BLaER1 treated with 17β-estradiol and CSF1 and Interleukin-3, amounts not matched to agents 10 nM and 100 nM (cell line): ENCODE results near the gene RAPGEF5.

Experiments
- H3K27ac ChIP-seq, 11 experiments: shearing (Covaris generic); formaldehyde crosslinking; 2 replicates each; pipeline ENCODE4 v1.8.1; 2022
- H3K27me3 ChIP-seq, 11 experiments: shearing (Covaris generic); formaldehyde crosslinking; 2 replicates each; pipeline ENCODE4 v1.8.1; 2022
- H3K36me3 ChIP-seq, 11 experiments: shearing (Covaris generic); formaldehyde crosslinking; 2 replicates each; pipeline ENCODE4 v1.8.1; 2022
- H3K4me1 ChIP-seq, 10 experiments: shearing (Covaris generic); formaldehyde crosslinking; 2 replicates each; pipeline ENCODE4 v1.8.1; 2022
- H3K4me2 ChIP-seq, 11 experiments: shearing (Covaris generic); formaldehyde crosslinking; 2 replicates each; pipeline ENCODE4 v1.8.1; 2022
- H3K4me3 ChIP-seq, 10 experiments: shearing (Covaris generic); formaldehyde crosslinking; 2 replicates each; pipeline ENCODE4 v1.8.1; 2022
- H3K9ac ChIP-seq, 11 experiments: shearing (Covaris generic); formaldehyde crosslinking; 2 replicates each; pipeline ENCODE4 v1.8.1; 2022
- H3K9me3 ChIP-seq, 11 experiments: shearing (Covaris generic); formaldehyde crosslinking; replicated peaks in 1 of 11; 2 replicates each; pipeline ENCODE4 v1.8.1; 2022
- H4K20me1 ChIP-seq, 11 experiments: shearing (Covaris generic); formaldehyde crosslinking; 2 replicates each; pipeline ENCODE4 v1.8.1; 2022
- Cebpa-rat ChIP-seq, 11 experiments: shearing (Covaris generic); IDR thresholded peaks; 2 replicates each; pipeline ENCODE4 v1.8.1; 2022

RAPGEF5 gene

DNA sequence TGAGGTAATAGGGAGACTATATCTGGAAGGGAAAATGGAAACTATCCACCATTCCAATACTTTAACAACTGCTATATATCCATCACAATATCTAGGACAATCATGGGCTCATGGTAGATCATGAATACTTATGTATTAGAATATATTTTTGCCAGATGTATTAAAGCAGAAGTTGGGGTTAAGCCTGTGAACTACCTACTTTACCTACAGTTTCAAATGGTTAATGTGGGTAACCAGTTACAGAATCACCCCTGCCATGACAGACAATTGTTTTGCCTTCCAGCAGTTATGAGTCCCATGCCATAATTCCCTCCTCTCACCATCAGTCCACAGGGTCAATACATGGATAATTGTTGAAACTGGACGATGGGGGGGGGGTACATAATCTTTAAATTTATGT, 29.9 kb upstream of the RAPGEF5 start:
- peaks cover 6 to 25% (median 13%) of the 10 kb centered on the region in 11 experiments; a peak in 20 of 22 replicates for H3K9me3 ChIP-seq
- no peak overlapping the region for H3K9ac ChIP-seq
- no peak overlapping the region; a peak in 1 of 22 replicates for H3K4me2 ChIP-seq
- H3K27me3 ChIP-seq, result no peaks in the 10 kb centered on the region
- no peaks in the 10 kb centered on the region for H3K36me3 ChIP-seq
- H3K4me3 ChIP-seq, result no peak overlapping the region
- peaks cover 0 to 58% (median 34%) of the 10 kb centered on the region in 10 experiments; a peak in 18 of 20 replicates for H3K4me1 ChIP-seq
- TF ChIP-seq Cebpa-rat (IDR thresholded peaks at IDR 0.05), result no peak
- no peaks in the 10 kb centered on the region for H4K20me1 ChIP-seq
- H3K27ac ChIP-seq, result no peak overlapping the region

DNA sequence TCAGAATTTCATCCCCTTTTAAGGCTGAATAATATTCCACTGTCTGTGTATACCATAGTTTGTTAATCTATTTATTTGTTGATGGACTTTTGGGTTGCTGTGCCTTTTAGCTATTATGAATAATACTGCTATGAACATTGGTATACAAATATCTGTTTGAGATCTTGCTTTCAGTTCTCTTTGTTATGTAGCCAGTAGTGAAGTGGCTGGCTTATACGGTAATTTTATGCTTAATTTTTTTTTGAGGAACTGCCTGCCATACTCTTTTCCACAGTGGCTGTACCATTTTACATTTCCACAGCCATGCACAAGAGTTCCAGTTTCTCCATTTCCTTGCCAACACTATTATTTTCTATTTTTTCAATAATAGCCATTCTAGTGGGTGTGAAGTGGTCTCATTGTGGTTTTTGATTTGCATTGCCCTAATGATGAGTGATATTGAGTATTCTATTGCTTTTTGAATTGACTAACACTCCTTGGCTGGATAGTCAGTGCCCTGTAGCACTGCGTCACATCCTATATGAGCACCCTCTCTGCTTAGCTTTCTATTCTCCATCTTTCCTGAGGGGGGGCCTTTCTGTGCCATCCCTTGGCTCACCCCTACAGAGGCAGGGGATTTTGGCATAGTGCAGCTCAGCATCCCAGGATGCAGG, 29.4 kb upstream of the RAPGEF5 start:
- Histone ChIP-seq H3K9ac (no peak overlapping the region), H3K36me3 (no peaks in the 10 kb centered on the region), H3K4me3 (no peak overlapping the region), H4K20me1 (no peaks in the 10 kb centered on the region), H3K27me3 (no peaks in the 10 kb centered on the region), H3K4me1 (peaks cover 0 to 58% (median 34%) of the 10 kb centered on the region in 10 experiments; a peak in 18 of 20 replicates), H3K27ac (no peak overlapping the region), H3K9me3 (peaks cover 6 to 25% (median 13%) of the 10 kb centered on the region in 11 experiments; a peak in 20 of 22 replicates), H3K4me2 (no peak overlapping the region)
- no peak for TF ChIP-seq Cebpa-rat (IDR thresholded peaks at IDR 0.05)

- Histone ChIP-seq H3K4me1 (peaks cover 0 to 52% (median 29%) of the 10 kb centered on the region in 10 experiments; a peak in 18 of 20 replicates), H4K20me1 (no peaks in the 10 kb centered on the region), H3K27me3 (no peaks in the 10 kb centered on the region), H3K4me2 (no peak overlapping the region), H3K36me3 (no peaks in the 10 kb centered on the region), H3K9me3 (peaks cover 6 to 25% (median 13%) of the 10 kb centered on the region in 11 experiments; a peak in 20 of 22 replicates), H3K27ac (no peak overlapping the region), H3K4me3 (no peak overlapping the region), H3K9ac (no peak overlapping the region)
- TF ChIP-seq Cebpa-rat (IDR thresholded peaks at IDR 0.05), result no peak
Measured at GRCh38 chr7:22385326-22385725, 28.4 kb upstream of the RAPGEF5 start.

GRCh38 chr7:22380333-22380732, 23.4 kb upstream of the RAPGEF5 start:
- no peak for TF ChIP-seq Cebpa-rat (IDR thresholded peaks at IDR 0.05)
- no peaks in the 10 kb centered on the region for H4K20me1 ChIP-seq
- no peaks in the 10 kb centered on the region for H3K27me3 ChIP-seq
- H3K36me3 ChIP-seq, result no peaks in the 10 kb centered on the region
- no peak overlapping the region for H3K4me2 ChIP-seq
- no peak overlapping the region for H3K4me3 ChIP-seq
- no peak overlapping the region for H3K27ac ChIP-seq
- H3K9ac ChIP-seq, result no peak overlapping the region
- peaks cover 0 to 8% (median 0%) of the 10 kb centered on the region in 11 experiments; a peak in 5 of 22 replicates for H3K9me3 ChIP-seq
- peaks cover 0 to 16% (median 0%) of the 10 kb centered on the region in 10 experiments; a peak in 4 of 20 replicates for H3K4me1 ChIP-seq

DNA sequence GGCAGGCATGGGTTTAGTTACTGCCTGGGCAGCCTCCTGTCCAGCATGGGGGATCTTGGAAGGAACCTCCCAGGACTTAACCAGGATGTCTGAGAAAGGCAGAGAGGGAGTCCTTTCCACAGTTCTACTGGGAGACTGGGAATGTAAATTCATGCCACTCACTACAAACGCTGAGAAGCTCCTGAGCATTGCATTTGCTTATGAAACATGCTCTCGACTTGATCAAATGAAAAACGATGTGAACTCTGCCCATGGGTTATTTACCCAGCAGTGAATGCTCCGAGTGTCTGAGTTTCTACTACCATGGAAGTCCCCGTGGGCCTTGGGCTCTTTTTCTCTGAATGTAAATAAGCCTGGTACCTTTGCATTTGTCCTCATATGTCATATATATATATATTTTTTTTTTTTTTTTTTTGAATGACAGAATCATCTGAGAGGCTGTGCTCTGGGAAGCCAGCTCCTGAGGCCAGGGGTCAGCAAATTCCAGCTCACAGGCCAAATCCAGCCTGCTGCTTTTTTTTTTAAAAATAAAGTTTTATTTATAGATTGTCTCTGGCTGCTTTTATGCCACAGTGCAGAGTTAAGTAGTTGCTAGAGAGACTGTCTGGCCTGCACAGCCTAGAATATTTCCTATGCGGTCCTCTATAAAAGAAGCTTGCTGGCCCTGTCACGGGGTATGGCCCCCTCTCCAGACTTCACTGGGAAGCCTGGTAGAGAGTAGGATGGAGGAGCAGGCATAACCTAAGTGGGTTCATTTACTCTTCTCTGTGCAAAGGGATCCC, 21.4 kb upstream of the RAPGEF5 start:
- no peak for TF ChIP-seq Cebpa-rat (IDR thresholded peaks at IDR 0.05)
- H3K9me3 ChIP-seq, result no peaks in the 10 kb centered on the region
- no peak overlapping the region for H3K27ac ChIP-seq
- no peak overlapping the region for H3K4me2 ChIP-seq
- peaks cover 0 to 6% (median 0%) of the 10 kb centered on the region in 10 experiments; a peak in 4 of 20 replicates for H3K4me1 ChIP-seq
- H3K27me3 ChIP-seq, result no peaks in the 10 kb centered on the region
- H4K20me1 ChIP-seq, result no peaks in the 10 kb centered on the region
- no peaks in the 10 kb centered on the region for H3K36me3 ChIP-seq
- no peak overlapping the region for H3K4me3 ChIP-seq
- no peak overlapping the region for H3K9ac ChIP-seq

DNA sequence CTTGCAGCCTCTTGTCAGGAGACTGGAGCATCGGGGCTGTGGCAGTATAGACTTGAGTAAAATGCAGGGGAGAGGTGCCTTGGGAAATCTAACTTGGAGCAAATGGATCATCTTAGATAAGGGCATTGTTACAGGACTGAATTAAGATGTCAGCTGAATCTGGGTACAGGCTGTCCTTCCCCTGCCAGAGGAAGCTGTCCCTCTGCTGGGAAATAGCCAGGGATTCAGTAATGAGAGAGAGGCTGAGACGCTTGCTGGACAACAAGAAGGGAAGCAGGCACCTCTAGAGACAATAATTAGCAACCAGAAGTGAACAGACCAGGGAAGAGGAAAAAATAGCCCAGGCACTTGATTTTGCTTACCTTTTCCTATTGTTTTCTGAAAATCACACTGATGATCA, 20.7 kb upstream of the RAPGEF5 start:
- Histone ChIP-seq H3K4me2 (no peak overlapping the region), H3K4me1 (0 out of 20 replicates have a peak, but pooled peaks cover 0 to 7% (median 0%) of the 10 kb centered on the region in 10 experiments), H3K36me3 (no peaks in the 10 kb centered on the region), H3K27me3 (no peaks in the 10 kb centered on the region), H3K9ac (no peak overlapping the region), H4K20me1 (no peaks in the 10 kb centered on the region), H3K9me3 (no peaks in the 10 kb centered on the region), H3K4me3 (no peak overlapping the region), H3K27ac (no peak overlapping the region)
- no peak for TF ChIP-seq Cebpa-rat (IDR thresholded peaks at IDR 0.05)

DNA sequence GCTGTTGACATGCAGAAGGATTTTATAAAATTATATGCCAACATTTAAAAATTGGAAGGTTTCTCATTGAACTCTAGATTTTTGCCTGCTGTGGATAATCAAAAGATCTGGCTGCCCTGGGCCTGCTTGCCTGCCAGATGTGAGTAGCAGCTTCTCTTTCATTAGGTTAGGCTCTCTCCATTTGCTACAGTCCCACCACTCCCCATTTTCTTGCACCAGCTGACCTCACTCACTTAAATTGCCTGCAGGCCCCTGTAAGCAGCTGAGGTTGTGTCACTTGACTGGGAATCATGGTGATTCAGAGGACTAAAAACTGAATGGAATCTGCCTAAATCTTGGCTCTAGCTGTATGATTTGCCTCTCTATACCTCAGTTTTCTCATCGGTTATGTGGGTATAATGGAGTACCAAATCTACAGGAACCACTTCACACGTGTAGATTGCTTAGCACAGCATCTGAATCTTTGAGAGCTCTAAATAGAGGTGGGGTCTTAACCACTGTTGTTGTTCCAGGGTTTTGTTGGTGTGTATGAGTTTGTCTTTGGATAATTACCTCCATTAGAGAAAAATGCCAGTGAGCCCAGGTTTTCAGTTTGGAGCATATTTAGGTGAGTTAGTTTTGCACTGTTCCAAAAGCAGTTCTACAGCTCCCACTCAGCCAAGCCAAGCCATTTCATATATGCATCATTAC, 18.6 kb upstream of the RAPGEF5 start:
- no peaks in the 10 kb centered on the region for H3K27me3 ChIP-seq
- H3K4me1 ChIP-seq, result 0 out of 20 replicates have a peak, but pooled peaks cover 0 to 7% (median 0%) of the 10 kb centered on the region in 10 experiments
- H4K20me1 ChIP-seq, result no peaks in the 10 kb centered on the region
- H3K4me3 ChIP-seq, result no peak overlapping the region
- no peak overlapping the region for H3K9ac ChIP-seq
- no peaks in the 10 kb centered on the region for H3K36me3 ChIP-seq
- H3K9me3 ChIP-seq, result no peaks in the 10 kb centered on the region
- H3K4me2 ChIP-seq, result no peak overlapping the region
- H3K27ac ChIP-seq, result no peak overlapping the region
- TF ChIP-seq Cebpa-rat (IDR thresholded peaks at IDR 0.05), result no peak

GRCh38 chr7:22373911-22374310, 17.0 kb upstream of the RAPGEF5 start:
- H3K9ac ChIP-seq, result no peak overlapping the region
- no peak overlapping the region for H3K4me2 ChIP-seq
- no peaks in the 10 kb centered on the region for H4K20me1 ChIP-seq
- H3K27ac ChIP-seq, result no peak overlapping the region
- no peak for TF ChIP-seq Cebpa-rat (IDR thresholded peaks at IDR 0.05)
- H3K36me3 ChIP-seq, result no peaks in the 10 kb centered on the region
- H3K27me3 ChIP-seq, result no peaks in the 10 kb centered on the region
- 0 out of 20 replicates have a peak, but pooled peaks cover 0 to 7% (median 0%) of the 10 kb centered on the region in 10 experiments for H3K4me1 ChIP-seq
- no peaks in the 10 kb centered on the region for H3K9me3 ChIP-seq
- H3K4me3 ChIP-seq, result no peak overlapping the region

DNA sequence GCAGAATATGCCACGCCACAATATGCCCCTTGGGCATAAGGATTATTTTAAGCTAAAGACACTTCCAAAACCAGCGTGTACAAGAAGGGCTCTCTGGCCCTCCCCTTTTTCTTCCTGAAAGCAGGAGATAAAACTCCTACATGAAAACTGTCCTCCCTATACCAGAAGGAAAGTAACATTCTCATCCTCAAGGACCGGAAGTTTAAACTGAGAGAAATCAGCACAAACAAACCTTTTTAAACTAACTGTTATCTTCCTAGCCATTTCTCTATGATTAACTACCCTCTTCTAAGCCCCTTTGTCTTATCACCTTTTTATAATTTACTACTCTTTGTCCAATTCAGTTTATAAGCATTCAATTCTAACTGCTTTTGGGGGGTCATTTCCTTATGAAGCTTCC, 16.4 kb upstream of the RAPGEF5 start:
- Histone ChIP-seq H3K9ac (no peak overlapping the region), H3K4me3 (no peak overlapping the region), H3K9me3 (no peaks in the 10 kb centered on the region), H4K20me1 (no peaks in the 10 kb centered on the region), H3K36me3 (no peaks in the 10 kb centered on the region), H3K27me3 (no peaks in the 10 kb centered on the region), H3K27ac (no peak overlapping the region), H3K4me1 (peaks cover 0 to 7% (median 0%) of the 10 kb centered on the region in 10 experiments; a peak in 2 of 20 replicates), H3K4me2 (peak overlapping the region in 3 of 11 experiments; percentile 14 to 23 (median 19); a peak in 1 of 22 replicates)
- TF ChIP-seq Cebpa-rat (IDR thresholded peaks at IDR 0.05), result no peak
